Activated B cell treated with CpG ODN at 0.5 μM for 24 hours (primary cell): ENCODE data around the gene CD151. TPM values are rescaled to one million over a fixed set of nuclear protein-coding genes. Genes with fewer than 3 reads are reported as not detected.

ENCODE experiments used
- ATAC-seq: fragments of 200-7000 bp; cut with Tn5 transposase; one replicate; pipeline ENCODE4 v1.10.0; 2021; ENCODE audit warnings: low read depth, mild to moderate bottlenecking, moderate library complexity
- CTCF ChIA-PET: fragments of 350-600 bp; sonication (Branson Sonifier 250); formaldehyde crosslinking; loops from one replicate; lab custom pipeline; 2021; ENCODE audit warnings: antibody characterized with exemption; lab: Charles Lee
- POLR2A ChIA-PET: fragments of 350-600 bp; sonication (Branson Sonifier 250); formaldehyde crosslinking; loops from one replicate; lab custom pipeline; 2021; ENCODE audit warnings: antibody characterized with exemption; lab: Charles Lee
- DNase-seq: peaks from one replicate; pipeline ENCODE4 v3.0.0; 2022
- H3K27ac Mint-ChIP-seq: one replicate; pipeline ENCODE4 v1.8.0; 2020; ENCODE audit warnings: mixed read lengths
- H3K27me3 Mint-ChIP-seq: one replicate; pipeline ENCODE4 v1.8.0; 2021; ENCODE audit warnings: mixed read lengths
- H3K36me3 Mint-ChIP-seq: one replicate; pipeline ENCODE4 v1.8.0; 2021; ENCODE audit warnings: low read depth, mixed read lengths
- H3K4me1 Mint-ChIP-seq: one replicate; pipeline ENCODE4 v1.8.0; 2021; ENCODE audit warnings: mixed read lengths
- H3K4me3 Mint-ChIP-seq: one replicate; pipeline ENCODE4 v1.8.0; 2020; ENCODE audit warnings: mild to moderate bottlenecking, mixed read lengths
- H3K9me3 Mint-ChIP-seq: one replicate; pipeline ENCODE4 v1.8.0; 2020; ENCODE audit warnings: mixed read lengths
- intact Hi-C: fragments of 100-400 bp; cut with micrococcal nuclease; formaldehyde crosslinking; loops from one replicate; pipeline ENCODE4 v1.15.1; 2024
- total RNA-seq: library from RNA; stranded (reverse); gene quantifications from 2 replicates; pipeline ENCODE4 v1.2.3, GENCODE V29; 2022
- TF ChIP-seq, protein P1 (sequence below): fragments of 200-600 bp; IDR thresholded peaks from one replicate; pipeline ENCODE4 v1.8.0; 2022; ENCODE audit warnings: antibody characterized with exemption, mild to moderate bottlenecking

The CD151 gene
- total RNA-seq, 1 donor from 2014 or later = 14.4 TPM

DNA sequence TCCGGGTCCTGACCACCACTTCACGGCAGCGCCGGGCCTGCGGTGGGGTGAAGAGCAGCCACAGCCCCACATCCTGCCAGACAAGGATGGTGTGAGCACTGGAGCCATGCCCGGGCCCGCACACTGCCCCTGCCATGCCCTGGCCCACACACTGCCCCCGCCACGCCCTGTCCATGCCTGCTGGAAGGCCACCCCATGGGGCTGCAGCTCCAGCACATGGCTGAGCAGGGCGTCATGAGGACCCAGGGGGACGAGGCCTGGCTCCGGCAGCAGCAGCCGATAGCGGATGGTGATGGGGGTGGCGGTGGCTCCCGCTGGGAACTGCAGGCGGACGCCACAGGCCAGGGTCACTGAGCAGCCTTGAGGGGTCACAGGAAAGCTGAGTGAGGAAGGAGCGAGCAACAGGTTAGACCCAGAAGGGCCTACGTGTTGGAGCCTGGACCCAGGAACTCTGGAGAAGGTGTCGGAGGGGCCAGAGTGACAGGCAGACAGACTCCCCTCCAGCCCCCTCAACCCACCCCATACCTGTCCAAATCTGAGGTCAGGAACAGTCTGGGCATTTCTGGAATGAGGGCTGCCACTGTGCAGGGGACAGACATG, 30.6 kb upstream of the CD151 start:
- CTCF ChIA-PET = no interaction called here
- H3K4me1 Mint-ChIP-seq = peaks cover 13% of the 10 kb centered on the region
- peaks cover 2% of the 10 kb centered on the region for H3K36me3 Mint-ChIP-seq
- no peak overlapping the region for H3K27ac Mint-ChIP-seq
- H3K4me3 Mint-ChIP-seq = no peak overlapping the region
- POLR2A ChIA-PET = no interaction called here
- no peak for ATAC-seq
- no peaks in the 10 kb centered on the region for H3K9me3 Mint-ChIP-seq
- TF ChIP-seq, protein P1, sequence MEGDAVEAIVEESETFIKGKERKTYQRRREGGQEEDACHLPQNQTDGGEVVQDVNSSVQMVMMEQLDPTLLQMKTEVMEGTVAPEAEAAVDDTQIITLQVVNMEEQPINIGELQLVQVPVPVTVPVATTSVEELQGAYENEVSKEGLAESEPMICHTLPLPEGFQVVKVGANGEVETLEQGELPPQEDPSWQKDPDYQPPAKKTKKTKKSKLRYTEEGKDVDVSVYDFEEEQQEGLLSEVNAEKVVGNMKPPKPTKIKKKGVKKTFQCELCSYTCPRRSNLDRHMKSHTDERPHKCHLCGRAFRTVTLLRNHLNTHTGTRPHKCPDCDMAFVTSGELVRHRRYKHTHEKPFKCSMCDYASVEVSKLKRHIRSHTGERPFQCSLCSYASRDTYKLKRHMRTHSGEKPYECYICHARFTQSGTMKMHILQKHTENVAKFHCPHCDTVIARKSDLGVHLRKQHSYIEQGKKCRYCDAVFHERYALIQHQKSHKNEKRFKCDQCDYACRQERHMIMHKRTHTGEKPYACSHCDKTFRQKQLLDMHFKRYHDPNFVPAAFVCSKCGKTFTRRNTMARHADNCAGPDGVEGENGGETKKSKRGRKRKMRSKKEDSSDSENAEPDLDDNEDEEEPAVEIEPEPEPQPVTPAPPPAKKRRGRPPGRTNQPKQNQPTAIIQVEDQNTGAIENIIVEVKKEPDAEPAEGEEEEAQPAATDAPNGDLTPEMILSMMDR = no peak
- DNase-seq = no peak
- intact Hi-C loops = no loop called here
- no peaks in the 10 kb centered on the region for H3K27me3 Mint-ChIP-seq

DNA sequence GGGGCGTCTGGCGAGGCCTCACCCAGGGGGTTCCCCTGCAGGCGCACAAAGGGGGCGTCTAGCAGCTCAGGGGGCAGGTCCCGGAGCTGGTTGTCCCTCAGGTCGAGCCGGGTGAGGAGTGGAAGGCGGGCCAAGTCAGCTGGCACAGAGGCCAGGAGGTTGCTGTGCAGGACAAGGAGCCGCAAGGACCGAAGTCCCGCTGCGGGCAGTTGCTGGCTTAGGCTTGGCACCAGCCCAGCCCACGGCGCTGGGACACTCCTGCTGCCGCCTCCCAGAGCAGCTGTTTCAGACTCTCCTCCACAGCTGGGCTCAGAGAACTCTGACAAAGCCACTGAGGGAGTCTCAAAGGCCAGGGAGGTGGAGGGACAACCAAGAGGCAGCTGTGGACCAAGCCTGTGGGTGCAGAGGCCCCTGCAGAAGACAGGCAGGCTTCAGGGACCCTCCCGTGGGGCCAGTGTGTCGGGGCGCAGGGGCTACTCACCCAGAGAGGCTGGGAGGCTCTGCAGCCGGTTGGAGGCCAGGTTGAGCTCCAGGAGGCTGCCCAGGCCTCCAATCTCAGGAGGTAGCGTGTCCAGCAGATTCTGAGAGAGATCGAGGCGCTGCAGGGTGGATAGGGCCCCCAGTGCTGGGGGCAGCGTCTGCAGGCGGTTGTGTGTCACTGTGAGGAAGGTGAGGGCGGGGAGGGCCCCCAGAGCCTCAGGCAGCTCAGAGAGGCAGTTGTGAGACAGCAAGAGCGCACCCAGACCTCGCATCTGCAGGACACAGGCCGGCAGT, 29.9 kb upstream of the CD151 start:
- TF ChIP-seq, protein P1 = no peak
- no peak for DNase-seq
- ATAC-seq = no peak
- Mint-ChIP-seq H3K27ac (no peak overlapping the region), H3K36me3 (peaks cover 2% of the 10 kb centered on the region), H3K27me3 (no peaks in the 10 kb centered on the region), H3K4me3 (no peak overlapping the region), H3K4me1 (peaks cover 13% of the 10 kb centered on the region), H3K9me3 (no peaks in the 10 kb centered on the region)
- POLR2A ChIA-PET = interaction anchor here (2.3 kb wide), 1 partner anchor 17 kb away, joined by 9 read pairs; the partner anchor contains the start of gene PNPLA2
- intact Hi-C loops = no loop called here
- CTCF ChIA-PET = no interaction called here

DNA sequence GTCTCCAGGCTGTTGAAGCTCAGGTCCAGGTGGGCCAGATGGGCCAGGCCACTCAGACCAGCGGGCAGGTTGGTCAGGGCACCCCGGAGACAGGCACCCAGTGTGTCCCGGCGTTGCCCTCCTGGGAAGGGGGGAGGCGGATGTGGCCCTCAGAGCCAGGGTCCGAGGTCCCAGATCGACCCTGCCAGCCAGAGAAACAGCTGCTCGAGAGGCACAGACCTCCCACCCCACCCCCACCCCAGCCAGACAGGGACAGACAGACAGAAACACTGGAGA, 29.3 kb upstream of the CD151 start:
- POLR2A ChIA-PET = interaction anchor here (2.3 kb wide), 1 partner anchor 16 kb away, joined by 9 read pairs; the partner anchor contains the start of gene PNPLA2

DNA sequence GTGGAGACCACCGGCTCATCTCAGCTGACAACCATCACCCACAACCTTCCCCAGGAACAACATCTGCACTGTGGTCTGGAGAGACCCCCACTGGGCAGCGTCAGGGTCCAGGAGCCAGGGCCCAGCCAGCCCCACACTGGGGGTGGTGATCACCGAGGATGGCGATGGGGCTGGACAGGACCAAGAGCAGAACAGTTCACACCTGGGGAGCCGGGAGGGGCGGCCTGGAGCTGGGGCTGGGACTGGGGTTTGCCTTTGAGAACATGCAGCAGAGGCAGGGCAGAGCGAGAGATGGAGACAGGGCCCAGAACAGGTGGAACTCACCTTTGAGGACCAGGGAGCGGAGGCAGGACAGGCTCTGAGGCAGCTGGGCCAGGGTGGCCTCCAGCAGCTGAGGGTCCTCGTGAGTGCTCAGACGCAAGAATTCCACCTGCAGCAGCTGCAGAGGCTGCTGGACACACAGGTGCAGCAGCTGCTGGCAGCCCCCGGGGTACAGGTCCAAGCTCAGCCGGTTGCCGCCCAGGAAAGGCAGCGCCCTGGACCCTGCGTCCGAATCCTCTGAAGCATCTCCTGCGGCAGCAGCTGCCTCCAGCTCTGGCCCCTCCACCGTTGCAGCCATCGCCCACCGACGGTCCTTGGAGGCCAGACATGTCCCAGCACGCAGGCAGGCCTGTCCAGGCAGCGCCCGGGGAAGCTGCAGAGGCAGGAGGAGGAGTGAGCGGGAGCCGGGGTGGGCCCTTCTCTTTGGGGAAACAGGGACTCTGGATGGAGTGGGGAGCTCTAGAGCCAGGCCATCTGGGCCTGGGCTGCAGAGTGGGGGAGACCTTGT, 28.8 kb upstream of the CD151 start:
- ATAC-seq = no peak

More for the DNA sequence above, 29.3 kb upstream of the CD151 start:
- ATAC-seq (no peak), DNase-seq (no peak)
- Mint-ChIP-seq H3K9me3 (no peaks in the 10 kb centered on the region), H3K27ac (no peak overlapping the region), H3K4me1 (peaks cover 16% of the 10 kb centered on the region), H3K4me3 (no peak overlapping the region), H3K27me3 (no peaks in the 10 kb centered on the region), H3K36me3 (peaks cover 2% of the 10 kb centered on the region)
- TF ChIP-seq, protein P1 = no peak
- intact Hi-C loops = no loop called here
- CTCF ChIA-PET = no interaction called here

More for the DNA sequence above, 28.8 kb upstream of the CD151 start:
- ChIA-PET CTCF (no interaction called here), POLR2A (interaction anchor here (1.1 to 2.3 kb wide), 3 partner anchors 16 to 56 kb away, joined by 3 to 9 read pairs (median 5); partner anchors contain the start of genes PNPLA2 and TALDO1)
- intact Hi-C loops = loop anchor here (2.0 kb wide), 1 partner anchor 267 kb away; the partner anchor contains the start of gene LRRC56
- Mint-ChIP-seq H3K9me3 (no peaks in the 10 kb centered on the region), H3K27ac (no peak overlapping the region), H3K27me3 (no peaks in the 10 kb centered on the region), H3K36me3 (peaks cover 4% of the 10 kb centered on the region), H3K4me3 (peak overlapping the region; percentile 68), H3K4me1 (peaks cover 22% of the 10 kb centered on the region)
- DNase-seq = no peak
- TF ChIP-seq, protein P1 = no peak
